MM.1S (cell line): ENCODE results near the gene PARK7.

Experiments
- DNase-seq: peaks from one replicate; pipeline ENCODE4 v3.0.0-alpha.2; 2015
- H2AFZ ChIP-seq: fragments of 300-600 bp; sonication (generic); 2 replicates; pipeline ENCODE4 v1.6.0; 2016; ENCODE audit warnings: antibody characterized with exemption, low read length
- H3F3A ChIP-seq: fragments of 300-600 bp; sonication (generic); 2 replicates; pipeline ENCODE4 v1.6.1; 2016; ENCODE audit warnings: mild to moderate bottlenecking, antibody characterized with exemption, low read length, moderate library complexity, mixed read lengths; ENCODE audit not compliant: insufficient read depth
- H3K27ac ChIP-seq: fragments of 300-600 bp; sonication (generic); 2 replicates; pipeline ENCODE4 v1.5.1; 2016; ENCODE audit warnings: mild to moderate bottlenecking, low read length
- H3K27me3 ChIP-seq: fragments of 300-600 bp; sonication (generic); replicated peaks from 2 replicates; pipeline ENCODE4 v1.6.0; 2016; ENCODE audit warnings: low read length; ENCODE audit not compliant: insufficient read depth
- H3K36me3 ChIP-seq: fragments of 300-600 bp; sonication (generic); replicated peaks from 2 replicates; pipeline ENCODE4 v1.6.1; 2016; ENCODE audit warnings: mild to moderate bottlenecking, low read length, mixed read lengths; ENCODE audit not compliant: insufficient read depth
- H3K4me1 ChIP-seq: fragments of 300-600 bp; sonication (generic); 2 replicates; pipeline ENCODE4 v1.6.1; 2016; ENCODE audit warnings: low read length, mixed read lengths
- H3K4me2 ChIP-seq: fragments of 300-600 bp; sonication (generic); 2 replicates; pipeline ENCODE4 v1.6.0; 2016; ENCODE audit warnings: low read depth, low read length
- H3K4me3 ChIP-seq: fragments of 300-600 bp; sonication (generic); 2 replicates; pipeline ENCODE4 v1.5.1; 2016; ENCODE audit warnings: low read length, mixed read lengths
- H3K79me2 ChIP-seq: fragments of 300-600 bp; sonication (generic); 2 replicates; pipeline ENCODE4 v1.6.1; 2016; ENCODE audit warnings: mixed run types, low read length, mixed read lengths
- H3K9ac ChIP-seq: fragments of 300-600 bp; sonication (generic); 2 replicates; pipeline ENCODE4 v1.6.1; 2016; ENCODE audit warnings: low read length, mixed read lengths
- H3K9me2 ChIP-seq: fragments of 300-600 bp; sonication (generic); replicated peaks from 2 replicates; pipeline ENCODE4 v1.6.1; 2016; ENCODE audit warnings: mild to moderate bottlenecking, low read length, mixed read lengths; ENCODE audit not compliant: insufficient read depth
- H3K9me3 ChIP-seq: fragments of 300-600 bp; sonication (generic); replicated peaks from 2 replicates; pipeline ENCODE4 v1.6.1; 2016; ENCODE audit warnings: mild to moderate bottlenecking, low read length, mixed read lengths; ENCODE audit not compliant: insufficient read depth
- H4K20me1 ChIP-seq: fragments of 300-600 bp; sonication (generic); 2 replicates; pipeline ENCODE4 v1.6.1; 2016; ENCODE audit warnings: mild to moderate bottlenecking, low read length, moderate library complexity, mixed read lengths; ENCODE audit not compliant: insufficient read depth
- CTCF ChIP-seq: fragments of 300-600 bp; sonication (generic); IDR thresholded peaks from 2 replicates; pipeline ENCODE4 v1.5.1; 2016; ENCODE audit warnings: antibody characterized with exemption, low read length, mixed read lengths
- EZH2 ChIP-seq: fragments of 300-600 bp; sonication (generic); optimal IDR thresholded peaks from 2 replicates; pipeline ENCODE3; 2017; ENCODE audit warnings: low read depth, mild to moderate bottlenecking, antibody characterized with exemption, low read length, mixed read lengths
- EZH2phosphoT487 ChIP-seq: fragments of 300-600 bp; sonication (generic); IDR thresholded peaks from 2 replicates; pipeline ENCODE4 v1.6.1; 2018; ENCODE audit warnings: antibody characterized with exemption, low read length

The PARK7 gene

DNA sequence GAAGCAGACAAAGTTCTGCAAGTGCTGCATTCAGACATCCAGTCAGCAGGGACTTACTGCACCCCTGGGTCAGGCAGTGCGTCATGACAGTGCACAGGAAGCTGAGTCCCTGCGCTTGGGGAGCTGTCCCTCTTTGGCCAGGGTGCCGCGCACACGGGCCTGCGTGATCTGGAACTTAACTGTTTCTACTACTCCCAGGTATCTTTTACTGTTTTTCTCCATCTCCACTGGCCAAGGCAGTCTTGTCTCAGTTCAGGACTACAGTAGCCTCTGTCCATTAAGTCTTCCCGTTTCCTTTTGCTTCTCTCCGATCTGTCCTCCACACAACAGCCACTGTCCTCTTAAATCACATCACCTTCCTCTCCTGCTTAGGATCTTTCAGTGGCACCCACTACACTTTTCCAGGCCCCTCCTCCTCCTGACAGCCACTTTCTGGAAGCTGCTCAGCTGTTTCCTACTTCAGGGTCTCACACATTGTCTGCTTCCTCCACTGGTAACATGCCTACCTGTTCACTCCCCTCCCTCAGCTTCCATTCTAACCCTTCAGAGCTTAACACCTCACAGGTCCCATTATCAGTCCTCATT lies 48.7 kb downstream of the PARK7 start:
- no peak overlapping the region for H3K27ac ChIP-seq
- H3K4me1 ChIP-seq, result no peaks in the 10 kb centered on the region
- no peaks in the 10 kb centered on the region for H3K9me3 ChIP-seq
- H3K36me3 ChIP-seq, result no peaks in the 10 kb centered on the region
- no peak overlapping the region for H3K9ac ChIP-seq
- DNase-seq, result no peak
- no peak overlapping the region for H3K4me2 ChIP-seq
- H3F3A ChIP-seq, result no peaks in the 10 kb centered on the region
- H3K4me3 ChIP-seq, result no peak overlapping the region
- H3K79me2 ChIP-seq, result no peaks in the 10 kb centered on the region
- H2AFZ ChIP-seq, result no peak overlapping the region
- H4K20me1 ChIP-seq, result no peaks in the 10 kb centered on the region
- no peaks in the 10 kb centered on the region for H3K9me2 ChIP-seq
- TF ChIP-seq CTCF (no peak), EZH2 (no peak), EZH2phosphoT487 (no peak)
- no peaks in the 10 kb centered on the region for H3K27me3 ChIP-seq

- Histone ChIP-seq H3K27me3 (no peaks in the 10 kb centered on the region), H3K9ac (no peak overlapping the region), H2AFZ (no peak overlapping the region), H3K9me3 (no peaks in the 10 kb centered on the region), H3K4me3 (no peak overlapping the region), H4K20me1 (no peaks in the 10 kb centered on the region), H3K79me2 (no peaks in the 10 kb centered on the region), H3K36me3 (no peaks in the 10 kb centered on the region), H3F3A (no peaks in the 10 kb centered on the region), H3K4me2 (no peak overlapping the region), H3K4me1 (no peaks in the 10 kb centered on the region), H3K9me2 (no peaks in the 10 kb centered on the region), H3K27ac (no peak overlapping the region)
- DNase-seq, result no peak
- no peak for TF ChIP-seq EZH2
- no peak for TF ChIP-seq CTCF
- no peak for TF ChIP-seq EZH2phosphoT487
Observed at GRCh38 chr1:8011016-8011415, 49.5 kb downstream of the PARK7 start.

DNA sequence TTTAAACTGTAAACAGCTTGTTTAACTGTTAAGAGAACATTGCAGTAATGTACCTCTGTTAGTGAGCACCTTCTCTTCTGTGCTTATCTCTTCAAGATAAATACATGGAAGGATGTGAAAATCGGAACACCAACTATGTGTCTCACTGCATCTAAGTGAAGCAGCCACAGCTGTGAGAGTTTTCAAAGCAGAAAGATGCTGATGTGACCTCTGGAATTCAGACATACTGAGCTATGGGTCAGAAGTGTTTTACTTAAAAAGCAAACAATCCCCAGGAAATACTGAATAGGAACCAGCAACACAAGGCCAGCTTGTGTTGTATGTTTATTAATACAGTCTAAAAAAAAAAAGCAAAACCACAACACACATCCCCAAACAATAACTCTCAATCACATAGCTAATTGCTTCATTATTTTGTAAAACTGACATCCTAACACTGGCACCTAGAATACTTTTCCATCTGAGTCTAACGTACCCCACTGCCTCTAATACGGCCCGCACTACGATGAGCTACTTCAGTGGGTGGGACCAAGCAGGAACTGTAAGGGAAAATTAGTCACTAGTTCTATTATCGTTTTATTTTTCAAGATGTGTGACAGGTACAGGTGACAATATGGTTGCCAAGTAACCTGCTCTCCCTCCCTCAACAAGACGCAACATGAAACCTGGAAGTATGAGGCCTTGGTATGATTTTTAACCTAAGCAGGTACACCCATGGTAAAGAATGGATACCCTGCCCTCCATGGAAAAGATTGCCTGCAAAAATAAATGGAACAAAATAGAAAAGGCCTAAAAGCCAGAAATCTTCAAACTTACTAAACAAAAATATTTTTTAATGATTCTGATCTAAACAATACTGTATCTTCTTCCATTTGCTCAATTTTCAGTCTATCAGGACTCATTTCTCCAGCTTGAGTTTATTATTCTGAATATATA lies 50.7 kb downstream of the PARK7 start:
- H4K20me1 ChIP-seq, result no peaks in the 10 kb centered on the region
- H3K27ac ChIP-seq, result no peak overlapping the region
- no peak overlapping the region for H3K4me3 ChIP-seq
- no peaks in the 10 kb centered on the region for H3K9me2 ChIP-seq
- H3K9ac ChIP-seq, result no peak overlapping the region
- H3K36me3 ChIP-seq, result no peaks in the 10 kb centered on the region
- no peaks in the 10 kb centered on the region for H3F3A ChIP-seq
- no peak overlapping the region for H3K4me2 ChIP-seq
- H3K9me3 ChIP-seq, result no peaks in the 10 kb centered on the region
- no peak for TF ChIP-seq EZH2
- TF ChIP-seq CTCF, result no peak
- TF ChIP-seq EZH2phosphoT487, result no peak
- no peaks in the 10 kb centered on the region for H3K4me1 ChIP-seq
- DNase-seq, result no peak
- H2AFZ ChIP-seq, result no peak overlapping the region
- H3K27me3 ChIP-seq, result no peaks in the 10 kb centered on the region
- H3K79me2 ChIP-seq, result no peaks in the 10 kb centered on the region
